ENCODE results near the gene PARP9. TPM values are rescaled to one million over a fixed set of nuclear protein-coding genes. Genes with fewer than 3 reads are reported as not detected.
"Not testable (repeated sequence)": the region's sequence is repeated elsewhere in the genome, so short reads cannot be mapped to it uniquely, and the experiment has no call there.

The PARP9 gene
- total and polyA plus RNA-seq, 5 experiments from 2014 or later = 18.0 to 30.8 (median 19.2) TPM

DNA sequence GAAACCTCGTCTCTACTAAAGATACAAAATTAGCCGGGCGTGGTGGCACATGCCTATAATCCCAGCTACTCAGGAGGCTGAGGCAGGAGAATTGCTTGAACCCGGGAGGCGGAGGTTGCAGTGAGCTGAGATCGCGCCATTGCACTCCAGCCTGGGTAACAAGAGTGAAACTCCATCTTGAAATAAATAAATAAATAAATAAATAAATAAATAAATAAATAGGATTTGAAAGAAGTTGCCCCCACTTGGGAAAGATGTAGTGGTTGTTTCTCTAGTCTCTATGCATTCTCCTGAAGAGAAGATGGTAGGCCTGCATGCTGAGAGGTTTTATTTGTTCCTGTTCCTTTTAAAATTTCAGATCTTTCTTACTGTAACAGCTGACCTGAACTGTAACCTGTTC lies 4.0 kb upstream of the PARP9 start:
- Mint-ChIP-seq H3K4me1 (peaks cover 30 to 80% (median 75%) of the 10 kb centered on the region in 4 donors), H3K4me3 (peak overlapping the region in 2 of 10 donors; percentile 40 to 64), H3K27ac (peak overlapping the region; percentile 30 to 98 (median 76)), H3K36me3 (peaks cover 0 to 71% (median 37%) of the 10 kb centered on the region in 3 donors)
- POLR2A ChIA-PET = interaction anchor here (1.0 kb wide), 1 partner anchor 9 kb away, joined by 3 read pairs; the partner anchor contains the start of gene PARP15
- not testable (repeated sequence) for H3K27me3 Mint-ChIP-seq, DNase-seq, ATAC-seq, H3K9me3 Mint-ChIP-seq

DNA sequence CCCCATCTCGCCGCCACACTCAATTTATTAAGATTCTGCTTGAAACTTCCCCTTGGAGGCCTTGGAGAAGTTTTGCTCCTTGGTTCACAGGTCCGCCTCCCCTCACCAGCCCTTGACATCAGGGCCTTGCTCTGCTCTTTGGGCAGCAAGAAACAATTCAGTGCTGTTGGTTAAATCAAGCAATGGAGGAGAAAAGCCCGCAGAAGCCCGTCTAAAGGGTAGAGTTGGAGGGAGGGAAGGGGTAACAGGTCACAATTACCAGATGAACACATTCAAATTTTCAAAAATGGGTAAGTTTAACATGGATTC lies 429 bp downstream of the PARP9 start:
- Mint-ChIP-seq H3K4me1 (peaks cover 38 to 91% (median 79%) of the 10 kb centered on the region in 4 donors), H3K27ac (peak overlapping the region; percentile 86 to 100 (median 98))
- POLR2A ChIA-PET = interaction anchor here (0.9 to 4.8 kb wide), 5 partner anchors 11 to 180 kb away, joined by 3 to 45 read pairs (median 12); partner anchors contain the start of genes FAM162A, PARP14 and PARP15

DNA sequence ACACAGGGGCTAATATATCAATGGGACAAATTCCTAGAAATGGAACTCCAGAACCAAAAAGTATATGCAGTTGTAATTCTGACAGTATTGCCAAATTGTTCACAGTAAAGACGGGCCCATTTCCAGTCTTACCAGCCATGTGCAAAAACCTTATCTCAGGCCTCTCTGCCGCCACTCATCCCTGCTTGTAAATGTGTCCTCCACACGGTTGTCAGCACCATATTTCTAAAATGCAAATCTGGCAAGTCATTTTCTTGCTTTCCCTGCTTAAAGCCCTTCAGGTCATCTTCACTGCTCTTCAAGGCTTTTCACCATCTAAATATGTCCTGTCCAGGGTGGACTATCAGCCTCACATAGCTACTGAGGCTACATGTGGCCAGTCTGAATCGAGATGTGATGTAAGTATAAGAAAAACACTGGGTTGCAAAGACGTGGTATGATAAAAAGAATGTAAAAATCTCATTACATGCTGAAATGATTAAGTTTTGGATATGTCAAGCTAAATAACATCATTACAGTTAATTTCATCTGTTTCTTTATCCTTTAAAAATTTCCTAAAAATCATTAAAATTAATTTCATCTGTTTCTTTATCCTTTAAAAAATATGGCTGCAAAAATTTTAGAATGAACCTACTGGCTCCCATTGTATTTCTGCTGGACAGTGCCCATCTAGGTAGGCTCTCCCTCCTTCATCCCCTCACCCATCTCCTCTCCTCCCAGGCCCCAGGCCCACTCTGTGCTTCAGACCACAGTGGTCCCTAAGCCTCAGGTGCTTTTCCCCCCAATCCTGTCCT lies 980 bp downstream of the PARP9 start:
- H3K36me3 Mint-ChIP-seq = peaks cover 0 to 40% (median 16%) of the 10 kb centered on the region in 3 donors
- POLR2A ChIA-PET = interaction anchor here (1.6 to 4.8 kb wide), 3 partner anchors 12 to 117 kb away, joined by 3 to 45 read pairs (median 5); partner anchors contain the start of genes PARP14 and PARP15
- H3K27me3 Mint-ChIP-seq = no peaks in the 10 kb centered on the region
- peaks cover 35 to 85% (median 74%) of the 10 kb centered on the region in 4 donors for H3K4me1 Mint-ChIP-seq
- H3K9me3 Mint-ChIP-seq = no peaks in the 10 kb centered on the region
- H3K27ac Mint-ChIP-seq = peak overlapping the region; percentile 86 to 100 (median 98)
- no peak for ATAC-seq
- DNase-seq = no peak
- H3K4me3 Mint-ChIP-seq = peak overlapping the region; percentile 86 to 100 (median 96)

More for the DNA sequence above, 429 bp downstream of the PARP9 start:
- Mint-ChIP-seq H3K36me3 (peaks cover 0 to 42% (median 17%) of the 10 kb centered on the region in 3 donors), H3K27me3 (no peaks in the 10 kb centered on the region), H3K4me3 (peak overlapping the region; percentile 86 to 100 (median 96)), H3K9me3 (no peaks in the 10 kb centered on the region)
- ATAC-seq (peak; percentile 10), DNase-seq (no peak)

DNA sequence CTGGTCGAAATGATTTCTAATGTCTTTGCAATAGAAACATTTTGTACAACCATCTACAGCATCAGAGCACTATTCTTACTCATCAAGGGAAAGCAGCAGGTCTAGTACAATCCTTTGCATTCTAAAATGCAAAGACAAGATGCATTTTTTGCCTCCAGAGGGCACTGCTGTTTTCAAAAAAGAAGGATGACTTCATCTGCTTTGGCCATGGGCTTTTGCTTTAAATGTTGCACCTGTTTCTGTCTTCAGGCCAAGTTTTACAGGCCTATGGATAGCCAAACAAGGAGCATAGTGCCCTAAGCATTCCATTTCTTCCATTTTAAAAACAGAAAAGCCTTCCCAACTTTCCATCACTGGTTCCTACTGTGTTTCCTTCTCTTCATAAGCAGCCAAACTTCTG lies 3.4 kb downstream of the PARP9 start:
- POLR2A ChIA-PET = interaction anchor here (1.2 kb wide), 1 partner anchor 119 kb away, joined by 8 read pairs; no protein-coding TSS in a partner anchor
- peak overlapping the region in 5 of 10 donors; percentile 7 to 65 (median 22) for H3K4me3 Mint-ChIP-seq
- ATAC-seq = peak; percentile 18
- DNase-seq = peak; percentile 8 to 80 (median 58)
- H3K9me3 Mint-ChIP-seq = no peaks in the 10 kb centered on the region
- H3K4me1 Mint-ChIP-seq = peaks cover 26 to 63% (median 54%) of the 10 kb centered on the region in 4 donors
- H3K36me3 Mint-ChIP-seq = peaks cover 0 to 41% (median 16%) of the 10 kb centered on the region in 3 donors
- H3K27ac Mint-ChIP-seq = peak overlapping the region; percentile 29 to 98 (median 53)
- no peaks in the 10 kb centered on the region for H3K27me3 Mint-ChIP-seq

DNA sequence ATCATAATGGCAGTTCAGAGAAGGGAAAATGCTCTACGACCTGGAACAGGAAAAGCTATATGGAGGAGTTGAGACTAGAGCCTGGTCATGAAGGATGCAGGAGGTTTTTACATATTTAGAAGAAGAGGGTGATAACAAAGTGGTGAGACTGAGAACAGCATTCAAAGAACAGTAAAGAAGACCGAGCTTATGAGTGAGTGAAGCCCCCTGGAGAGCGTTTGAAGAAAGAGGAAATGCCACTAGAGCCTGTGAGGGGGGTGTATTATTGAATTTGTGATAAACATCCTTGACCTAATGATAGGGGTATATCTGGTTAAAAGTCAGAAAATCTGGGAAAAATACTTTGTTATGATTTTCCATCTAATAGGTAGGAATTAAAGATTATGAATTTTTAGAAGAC lies 4.2 kb downstream of the PARP9 start:
- DNase-seq (no peak), ATAC-seq (no peak)
- no peak overlapping the region for H3K4me3 Mint-ChIP-seq
- peak overlapping the region in 3 of 10 donors; percentile 8 to 34 (median 9) for H3K27ac Mint-ChIP-seq
- POLR2A ChIA-PET = no interaction called here
- peaks cover 24 to 56% (median 54%) of the 10 kb centered on the region in 4 donors for H3K4me1 Mint-ChIP-seq
- H3K27me3 Mint-ChIP-seq = no peaks in the 10 kb centered on the region
- no peaks in the 10 kb centered on the region for H3K9me3 Mint-ChIP-seq
- peaks cover 0 to 49% (median 24%) of the 10 kb centered on the region in 3 donors for H3K36me3 Mint-ChIP-seq

DNA sequence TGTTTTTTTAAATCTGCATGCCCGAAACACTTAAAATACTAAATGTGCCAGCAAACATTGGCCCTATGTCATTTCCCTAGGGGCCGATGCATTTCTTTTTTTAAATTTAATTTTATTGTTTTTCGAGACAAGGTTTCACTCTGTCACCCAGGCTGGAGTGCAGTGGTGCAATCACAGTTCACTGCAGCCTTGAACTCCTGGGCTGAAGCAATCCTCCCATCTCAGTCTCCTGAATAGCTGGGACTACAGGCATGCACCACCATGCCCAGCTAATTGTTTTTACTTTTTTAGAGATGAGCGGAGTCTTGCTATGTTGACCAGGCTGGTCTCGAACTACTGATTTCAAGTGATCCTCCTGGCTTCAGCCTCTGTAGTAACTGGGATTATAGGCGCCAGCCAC lies 5.5 kb downstream of the PARP9 start:
- peaks cover 27 to 53% (median 52%) of the 10 kb centered on the region in 4 donors for H3K4me1 Mint-ChIP-seq
- POLR2A ChIA-PET = interaction anchor here (0.9 kb wide), 1 partner anchor 120 kb away, joined by 4 read pairs; no protein-coding TSS in a partner anchor

DNA sequence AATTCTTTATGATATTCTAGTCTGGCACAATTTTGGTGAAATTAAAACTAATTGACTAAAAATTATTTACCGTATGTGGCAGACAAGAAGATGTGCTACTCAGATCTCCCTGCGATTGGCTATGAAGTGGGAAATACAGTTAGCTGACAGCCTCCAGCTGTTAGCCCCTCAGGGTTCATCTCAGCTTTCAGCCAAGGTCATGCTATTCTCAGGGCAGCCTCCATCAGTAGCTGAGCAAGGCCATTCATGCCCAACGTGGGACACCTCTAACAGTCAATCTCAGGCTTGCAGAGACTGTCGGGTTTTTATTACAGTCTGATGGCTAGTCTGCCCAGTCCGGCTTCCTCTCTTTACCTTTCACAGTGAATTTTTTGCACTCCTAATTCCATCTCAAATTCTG lies 6.7 kb downstream of the PARP9 start:
- Mint-ChIP-seq H3K4me1 (peaks cover 25 to 49% (median 46%) of the 10 kb centered on the region in 4 donors), H3K27ac (peak overlapping the region in 1 of 10 donors; percentile 84), H3K27me3 (no peaks in the 10 kb centered on the region), H3K4me3 (no peak overlapping the region), H3K36me3 (peaks cover 0 to 72% (median 31%) of the 10 kb centered on the region in 3 donors), H3K9me3 (no peaks in the 10 kb centered on the region)
- no peak for ATAC-seq
- no peak for DNase-seq
- POLR2A ChIA-PET = no interaction called here

More for the DNA sequence above, 5.5 kb downstream of the PARP9 start:
- Mint-ChIP-seq H3K27me3 (no peaks in the 10 kb centered on the region), H3K27ac (no peak overlapping the region), H3K9me3 (no peaks in the 10 kb centered on the region), H3K4me3 (no peak overlapping the region), H3K36me3 (peaks cover 0 to 61% (median 25%) of the 10 kb centered on the region in 3 donors)
- DNase-seq (no peak), ATAC-seq (no peak)

DNA sequence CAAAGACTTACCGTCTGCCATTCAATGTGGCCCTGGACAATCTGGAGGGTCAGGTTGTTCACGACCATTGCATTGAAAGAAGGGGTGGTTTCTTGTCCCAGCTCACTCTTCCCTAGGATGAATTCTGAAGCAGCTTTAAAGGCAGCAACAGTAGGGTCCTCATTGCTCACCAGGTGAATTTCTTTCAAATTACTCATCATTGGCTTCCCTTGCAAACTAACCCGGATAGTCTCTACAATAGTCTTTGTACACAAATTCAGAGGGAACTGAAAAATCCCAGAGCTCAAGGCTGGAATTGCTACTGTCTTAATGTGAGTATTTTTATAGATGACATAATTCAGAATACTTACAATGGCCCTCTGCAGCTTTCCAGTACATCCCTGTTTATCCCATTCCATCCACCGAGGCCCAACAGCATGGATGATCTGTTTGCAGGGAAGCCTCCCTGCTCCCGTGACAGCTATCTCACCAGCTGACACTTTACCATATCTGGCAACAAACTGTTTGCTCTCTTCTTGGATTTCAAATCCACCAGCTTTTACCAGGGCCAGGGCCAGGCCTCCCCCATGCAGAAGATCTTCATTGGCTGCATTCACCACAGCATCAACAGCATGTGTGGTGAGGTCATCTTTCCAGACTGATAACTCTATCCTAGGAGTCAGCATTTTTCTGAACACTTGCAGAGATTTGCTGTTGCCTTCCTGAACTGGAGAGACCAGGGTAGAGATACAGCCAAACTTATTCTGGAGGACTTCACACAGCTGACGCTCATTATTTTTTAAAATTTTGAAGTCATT lies 8.6 kb downstream of the PARP9 start:
- Mint-ChIP-seq H3K27me3 (no peaks in the 10 kb centered on the region), H3K36me3 (peaks cover 6 to 89% (median 37%) of the 10 kb centered on the region in 3 donors), H3K4me3 (no peak overlapping the region), H3K4me1 (peaks cover 14 to 36% (median 28%) of the 10 kb centered on the region in 4 donors), H3K27ac (peak overlapping the region in 1 of 10 donors; percentile 72), H3K9me3 (no peaks in the 10 kb centered on the region)
- ATAC-seq = no peak
- DNase-seq = no peak
- POLR2A ChIA-PET = interaction anchor here (0.9 kb wide), 1 partner anchor 41 kb away, joined by 4 read pairs; the partner anchor contains the start of gene KPNA1

DNA sequence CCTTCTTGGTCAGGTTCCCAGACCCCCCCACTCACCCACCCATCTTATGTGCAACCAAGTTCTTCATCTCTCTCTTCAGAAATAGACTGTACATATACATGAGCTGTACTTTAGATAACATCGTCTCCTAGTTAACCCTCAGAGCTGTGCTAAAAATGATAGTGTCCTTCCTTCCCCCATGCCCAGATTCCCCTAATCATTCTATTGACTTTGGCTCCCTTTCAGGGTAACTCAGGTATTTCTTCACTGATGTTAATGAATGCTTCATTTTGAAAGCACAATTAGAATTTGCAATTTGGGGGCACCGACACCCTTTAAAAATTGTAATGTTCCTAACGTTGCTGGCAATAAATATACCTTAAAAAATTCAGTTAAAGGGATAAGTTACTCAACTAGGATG lies 10.9 kb downstream of the PARP9 start:
- Mint-ChIP-seq H3K9me3 (no peaks in the 10 kb centered on the region), H3K27ac (peak overlapping the region in 1 of 10 donors; percentile 6), H3K4me3 (no peak overlapping the region), H3K4me1 (peaks cover 7 to 26% (median 17%) of the 10 kb centered on the region in 4 donors), H3K36me3 (peaks cover 6 to 96% (median 36%) of the 10 kb centered on the region in 3 donors), H3K27me3 (no peaks in the 10 kb centered on the region)
- no peak for ATAC-seq
- POLR2A ChIA-PET = no interaction called here
- DNase-seq = no peak

DNA sequence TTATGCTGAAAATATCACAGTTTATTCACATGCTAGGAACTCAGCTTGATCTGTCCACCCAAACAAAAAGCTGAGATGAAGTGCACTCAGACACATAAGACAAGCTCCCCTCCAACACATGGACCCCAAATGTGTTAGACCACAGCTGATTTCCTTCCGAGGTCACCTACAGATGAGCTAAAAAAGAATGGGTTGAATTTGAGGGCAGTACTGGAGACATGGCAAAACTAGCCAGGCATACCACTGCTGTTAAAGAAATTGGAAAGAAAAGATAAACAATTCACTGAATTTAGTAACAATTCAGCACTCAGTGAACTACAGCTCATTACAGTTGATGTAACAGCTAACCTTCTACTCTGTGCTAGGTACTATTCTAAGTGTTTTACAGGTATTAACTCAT lies 15.5 kb downstream of the PARP9 start:
- DNase-seq = no peak
- ATAC-seq = no peak
- Mint-ChIP-seq H3K36me3 (peaks cover 6 to 94% (median 40%) of the 10 kb centered on the region in 3 donors), H3K9me3 (no peaks in the 10 kb centered on the region), H3K4me1 (peaks cover 5 to 12% (median 7%) of the 10 kb centered on the region in 4 donors), H3K27me3 (no peaks in the 10 kb centered on the region), H3K27ac (peak overlapping the region in 2 of 10 donors; percentile 9 to 25), H3K4me3 (no peak overlapping the region)
- POLR2A ChIA-PET = interaction anchor here (1.4 kb wide), 1 partner anchor 34 kb away, joined by 6 read pairs; the partner anchor contains the start of gene KPNA1

DNA sequence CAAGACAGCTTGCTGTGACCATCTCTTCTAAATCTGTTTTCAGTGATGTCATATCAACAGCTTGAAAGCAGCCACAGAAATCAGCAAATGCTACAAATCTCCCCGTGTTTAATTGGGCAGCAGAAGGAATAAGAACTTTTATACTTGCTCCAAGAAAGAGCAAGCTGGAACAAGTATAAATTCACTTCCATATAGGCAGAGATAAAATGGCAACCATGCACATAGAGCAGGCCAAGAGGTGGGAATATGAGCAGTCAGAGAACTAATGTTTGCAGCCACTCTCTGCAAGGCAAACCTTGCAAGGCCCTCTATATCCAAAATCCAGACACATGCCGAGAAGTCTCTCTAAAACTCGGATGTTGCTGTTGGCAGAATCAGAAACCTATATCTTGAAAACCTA lies 16.0 kb downstream of the PARP9 start:
- peak overlapping the region in 2 of 10 donors; percentile 1 to 10 for H3K27ac Mint-ChIP-seq
- no peaks in the 10 kb centered on the region for H3K9me3 Mint-ChIP-seq
- peaks cover under 1 to 7% (median 3%) of the 10 kb centered on the region in 4 donors for H3K4me1 Mint-ChIP-seq
- no peak for DNase-seq
- ATAC-seq = no peak
- POLR2A ChIA-PET = interaction anchor here (1.4 kb wide), 1 partner anchor 33 kb away, joined by 6 read pairs; the partner anchor contains the start of gene KPNA1
- H3K27me3 Mint-ChIP-seq = no peaks in the 10 kb centered on the region
- H3K36me3 Mint-ChIP-seq = peaks cover 6 to 94% (median 37%) of the 10 kb centered on the region in 3 donors
- no peak overlapping the region for H3K4me3 Mint-ChIP-seq

DNA sequence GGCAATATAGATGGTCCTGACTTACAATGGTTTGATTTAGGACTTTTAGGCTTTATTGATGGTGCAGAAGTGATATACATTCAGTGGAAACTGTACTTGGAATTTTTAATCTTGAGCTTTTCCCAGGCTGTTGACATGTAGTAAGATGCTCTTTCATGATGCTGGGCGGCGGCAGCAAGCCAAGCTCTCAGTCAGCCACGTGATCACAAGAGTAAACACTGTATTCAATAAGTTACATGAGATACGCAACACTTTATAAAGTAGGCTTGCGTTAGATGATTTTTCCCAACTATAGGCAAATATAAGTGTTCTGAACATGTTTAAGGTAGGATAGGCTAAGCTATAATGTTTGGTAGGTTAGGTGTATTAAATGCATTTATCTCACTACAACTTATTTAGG lies 17.9 kb downstream of the PARP9 start:
- H3K4me3 Mint-ChIP-seq = no peak overlapping the region
- no peaks in the 10 kb centered on the region for H3K27me3 Mint-ChIP-seq
- H3K4me1 Mint-ChIP-seq = peaks cover 0 to 5% (median 2%) of the 10 kb centered on the region in 4 donors
- H3K36me3 Mint-ChIP-seq = peaks cover 6 to 88% (median 32%) of the 10 kb centered on the region in 3 donors
- DNase-seq = no peak
- H3K9me3 Mint-ChIP-seq = no peaks in the 10 kb centered on the region
- POLR2A ChIA-PET = interaction anchor here (1.2 kb wide), 1 partner anchor 135 kb away, joined by 3 read pairs; the partner anchor contains the start of gene PARP14
- H3K27ac Mint-ChIP-seq = no peak overlapping the region
- ATAC-seq = no peak
